Keratinocyte (primary cell): Measurements from ENCODE around the gene MLLT3. TPM values are rescaled to one million over a fixed set of nuclear protein-coding genes. Genes with fewer than 3 reads are reported as not detected.
A peak's percentile ranks its signal among the peaks of the same experiment; 100 is the strongest.

Source experiments
- DNase-seq: peaks from one replicate; pipeline ENCODE4 v3.0.0-alpha.2; 2011; ENCODE audit warnings: low read depth, missing footprints, low spot score
- FAIRE-seq: peaks from 2 replicates; lab custom pipeline; 2011; peaks lifted over from hg19 to GRCh38; lab: Jason Lieb, UNC
- H2AFZ ChIP-seq: 2 replicates; pipeline ENCODE4 v1.6.0; 2012; ENCODE audit warnings: low read length, control low read depth, inconsistent platforms; ENCODE audit not compliant: control insufficient read depth
- H3K27ac ChIP-seq: 2 replicates; pipeline ENCODE4 v1.5.1; 2011; ENCODE audit warnings: low read length; ENCODE audit not compliant: control insufficient read depth, insufficient read depth
- H3K27me3 ChIP-seq: 3 replicates; pipeline ENCODE4 v1.6.0; 2011; ENCODE audit warnings: low read length; ENCODE audit not compliant: control insufficient read depth, insufficient read depth; ENCODE audit errors: extremely low read depth
- H3K36me3 ChIP-seq, 2 experiments: 2 replicates in 1 of 2; 3 replicates in 1 of 2; pipeline ENCODE4 v1.5.1; 2011; ENCODE audit warnings: low read length in 2 of 2, mild to moderate bottlenecking in 1 of 2; ENCODE audit not compliant: control insufficient read depth in 2 of 2, insufficient read depth in 2 of 2; ENCODE audit errors: extremely low read depth in 1 of 2
- H3K4me1 ChIP-seq: 3 replicates; pipeline ENCODE4 v1.5.1; 2011; ENCODE audit warnings: low read length; ENCODE audit not compliant: control insufficient read depth, insufficient read depth; ENCODE audit errors: extremely low read depth
- H3K4me2 ChIP-seq: 3 replicates; pipeline ENCODE4 v1.6.0; 2011; ENCODE audit warnings: low read depth, low read length; ENCODE audit not compliant: control insufficient read depth, insufficient read depth; ENCODE audit errors: extremely low read depth
- H3K4me3 ChIP-seq, 3 experiments: fragments of 200-600 bp in 1 of 3; sonication (generic) in 1 of 3; 2 replicates in 2 of 3; 3 replicates in 1 of 3; pipeline ENCODE4 v1.5.1; 2011 to 2016; ENCODE audit warnings: low read length in 3 of 3, mild to moderate bottlenecking in 3 of 3, control low read depth in 2 of 3, inconsistent platforms in 1 of 3, low read depth in 1 of 3, mixed read lengths in 1 of 3, mixed run types in 1 of 3, moderate library complexity in 1 of 3; ENCODE audit not compliant: control insufficient read depth in 2 of 3, insufficient read depth in 2 of 3; ENCODE audit errors: extremely low read depth in 1 of 3
- H3K79me2 ChIP-seq: 2 replicates; pipeline ENCODE4 v1.6.0; 2012; ENCODE audit warnings: low read length; ENCODE audit not compliant: control insufficient read depth, insufficient read depth
- H3K9ac ChIP-seq: 3 replicates; pipeline ENCODE4 v1.6.0; 2011; ENCODE audit warnings: low read length; ENCODE audit not compliant: control insufficient read depth, insufficient read depth; ENCODE audit errors: extremely low read depth
- H3K9me1 ChIP-seq: 3 replicates; pipeline ENCODE4 v1.6.0; 2011; ENCODE audit warnings: low read length; ENCODE audit not compliant: control insufficient read depth, insufficient read depth; ENCODE audit errors: extremely low read depth
- H3K9me3 ChIP-seq: 2 replicates; pipeline ENCODE4 v1.5.1; 2012; ENCODE audit warnings: low read depth, low read length; ENCODE audit not compliant: control insufficient read depth
- H4K20me1 ChIP-seq: 3 replicates; pipeline ENCODE4 v1.6.0; 2011; ENCODE audit warnings: low read length; ENCODE audit not compliant: control insufficient read depth, insufficient read depth; ENCODE audit errors: extremely low read depth
- CTCF ChIP-seq, 3 experiments: IDR thresholded peaks in 1 of 3; conservative IDR thresholded peaks in 1 of 3; optimal IDR thresholded peaks in 1 of 3; 2 replicates in 2 of 3; 3 replicates in 1 of 3; pipeline versions ENCODE3 to v1.5.1; 2011; ENCODE audit warnings: low read length in 3 of 3, mild to moderate bottlenecking in 3 of 3, moderate library complexity in 2 of 3, control low read depth in 1 of 3, inconsistent platforms in 1 of 3; ENCODE audit not compliant: insufficient read depth in 2 of 3; ENCODE audit errors: extremely low read depth in 1 of 3
- EZH2 ChIP-seq: IDR thresholded peaks from one replicate; pipeline ENCODE4 v1.6.1; 2012; ENCODE audit warnings: inconsistent platforms, mild to moderate bottlenecking, low read length, moderate library complexity
- dilution Hi-C: fragments of 300-500 bp; cut with MboI; formaldehyde crosslinking; loops from one replicate; pipeline ENCODE4 v1.7.0; 2020; ENCODE audit warnings: low sequenced_read_pairs; ENCODE audit not compliant: extremely low pct_ligation_motif_present
- polyA plus RNA-seq, 5 experiments: library from polyadenylated mRNA; depleted of rRNA in 3 of 5; stranded (reverse) in 3 of 5; stranded (forward) in 1 of 5; unstranded in 1 of 5; fragments of >200 nt; gene quantifications; 1 replicate in 1 of 5; 2 replicates in 3 of 5; 3 replicates in 1 of 5; pipeline versions ENCODE4 v1.2.1 to v1.2.3, GENCODE V29; 2011 to 2012; ENCODE audit warnings: missing spikeins in 2 of 5, low read depth in 1 of 5, low replicate concordance in 1 of 5

The MLLT3 gene
- polyA plus RNA-seq, 1 donor (not counting 4 experiments of a cell fraction or from before 2014, with no cell fraction given): 17.0 TPM

- Histone ChIP-seq H2AFZ (peak overlapping the region; percentile 20), H3K36me3 (no peaks in the 10 kb centered on the region), H3K9me1 (no peaks in the 10 kb centered on the region), H3K27ac (peak overlapping the region; percentile 86), H3K4me2 (peak overlapping the region; percentile 75), H3K4me3 (peak overlapping the region in 2 of 3 experiments; percentile 20 to 28), H3K9ac (peak overlapping the region; percentile 43), H4K20me1 (no peaks in the 10 kb centered on the region), H3K4me1 (peaks cover 50% of the 10 kb centered on the region), H3K27me3 (no peaks in the 10 kb centered on the region), H3K9me3 (no peaks in the 10 kb centered on the region), H3K79me2 (no peaks in the 10 kb centered on the region)
- dilution Hi-C loops: no loop called here
- peak; percentile 93 for FAIRE-seq
- DNase-seq: peak; percentile 92
- TF ChIP-seq CTCF (optimal IDR thresholded peaks at IDR 0.05 in 1 of 3, IDR thresholded peaks at IDR 0.05 in 1 of 3, conservative IDR thresholded peaks at IDR 0.05 in 1 of 3; ENCODE audit: extremely low read depth in 1 of 3, insufficient read depth in 2 of 3, low read length in 3 of 3) (no peak), EZH2 (no peak)
Measured at GRCh38 chr9:20319641-20320337, 302.5 kb downstream of the MLLT3 start.

- Histone ChIP-seq H3K27ac (peak overlapping the region; percentile 86), H3K27me3 (no peaks in the 10 kb centered on the region), H3K4me3 (no peak overlapping the region), H3K9me3 (no peaks in the 10 kb centered on the region), H4K20me1 (no peaks in the 10 kb centered on the region), H3K9ac (peak overlapping the region; percentile 5), H3K79me2 (no peaks in the 10 kb centered on the region), H2AFZ (no peak overlapping the region), H3K9me1 (no peaks in the 10 kb centered on the region), H3K4me2 (peak overlapping the region; percentile 75), H3K36me3 (no peaks in the 10 kb centered on the region), H3K4me1 (peaks cover 50% of the 10 kb centered on the region)
- DNase-seq (no peak), FAIRE-seq (no peak)
- TF ChIP-seq CTCF (optimal IDR thresholded peaks at IDR 0.05 in 1 of 3, IDR thresholded peaks at IDR 0.05 in 1 of 3, conservative IDR thresholded peaks at IDR 0.05 in 1 of 3; ENCODE audit: extremely low read depth in 1 of 3, insufficient read depth in 2 of 3, low read length in 3 of 3) (no peak), EZH2 (no peak)
- dilution Hi-C loops: no loop called here
Measured at GRCh38 chr9:20319241-20319640, 303.1 kb downstream of the MLLT3 start.
